Measurements from ENCODE around the gene GABRP. TPM values are rescaled to one million over a fixed set of nuclear protein-coding genes. Genes with fewer than 3 reads are reported as not detected.

The GABRP gene
- total RNA-seq, 1 experiment from 2014 or later, result not detected

DNA sequence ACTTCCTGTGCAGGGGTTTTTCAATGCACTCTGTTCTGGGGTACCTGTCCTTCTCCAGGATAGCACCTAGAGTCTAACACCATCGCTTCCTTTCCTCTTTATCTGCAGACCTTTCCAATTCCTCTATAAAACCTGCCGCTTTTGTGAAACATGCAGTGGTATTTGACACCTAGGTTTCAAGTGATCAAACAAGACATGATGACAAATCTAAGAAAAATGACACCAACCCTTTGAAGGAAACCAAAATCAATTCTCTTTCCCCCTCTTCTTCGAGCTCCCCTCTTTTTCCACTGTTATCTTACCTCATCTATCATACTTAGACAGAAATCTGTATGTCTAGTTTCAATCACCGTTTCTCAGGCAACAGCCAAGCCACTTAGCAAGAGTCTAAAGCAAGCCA, 52.7 kb downstream of the GABRP start:
- no peak for DNase-seq (ENCODE audit: low read depth)
- in situ Hi-C loops (cut with HindIII; ENCODE audit: low pct_unique_long_range_greater_than_20kb, low sequenced_read_pairs), result no loop called here

DNA sequence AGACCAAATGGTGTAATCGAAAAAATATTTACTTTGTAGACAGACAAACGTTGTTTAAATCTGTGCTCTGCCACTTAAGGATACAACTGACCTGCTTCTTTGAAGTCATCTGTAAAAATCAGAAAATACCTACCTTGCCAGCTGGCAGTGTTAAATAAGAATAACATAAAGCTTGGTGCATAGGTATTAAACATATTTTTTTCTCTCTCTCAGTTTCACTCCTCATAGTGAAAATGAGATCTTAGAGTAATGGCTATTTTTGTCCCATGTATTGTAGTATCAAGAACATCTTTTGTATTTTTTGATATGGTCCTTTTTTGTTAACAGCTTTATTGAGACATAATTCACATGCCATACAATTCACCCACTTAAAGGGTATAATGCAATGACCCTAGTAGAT, 60.3 kb downstream of the GABRP start:
- in situ Hi-C loops (cut with HindIII; ENCODE audit: low pct_unique_long_range_greater_than_20kb, low sequenced_read_pairs), result no loop called here

DNA sequence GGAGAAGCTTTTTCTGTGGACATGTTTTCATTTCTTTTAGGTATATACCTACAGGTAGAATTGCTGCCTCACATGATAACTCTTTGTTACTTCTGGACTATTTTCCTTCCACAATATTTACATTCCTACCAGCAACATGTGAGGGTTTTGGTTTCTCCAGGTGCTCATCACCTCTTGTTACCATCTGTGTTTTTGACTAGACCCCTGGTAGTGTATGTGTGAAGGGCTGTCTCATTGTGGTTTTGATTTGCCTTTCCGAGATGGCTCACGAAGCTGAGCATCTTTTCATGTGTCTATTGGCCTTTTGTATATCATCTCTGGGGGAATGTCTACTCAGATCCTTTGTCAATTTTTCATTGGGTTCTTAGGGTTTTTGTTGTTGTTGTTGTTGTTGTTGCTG, 61.1 kb downstream of the GABRP start:
- in situ Hi-C loops (cut with HindIII; ENCODE audit: low pct_unique_long_range_greater_than_20kb, low sequenced_read_pairs), result no loop called here
- no peak for DNase-seq (ENCODE audit: low read depth)

More for the DNA sequence above, 60.3 kb downstream of the GABRP start:
- DNase-seq (ENCODE audit: low read depth), result no peak

DNA sequence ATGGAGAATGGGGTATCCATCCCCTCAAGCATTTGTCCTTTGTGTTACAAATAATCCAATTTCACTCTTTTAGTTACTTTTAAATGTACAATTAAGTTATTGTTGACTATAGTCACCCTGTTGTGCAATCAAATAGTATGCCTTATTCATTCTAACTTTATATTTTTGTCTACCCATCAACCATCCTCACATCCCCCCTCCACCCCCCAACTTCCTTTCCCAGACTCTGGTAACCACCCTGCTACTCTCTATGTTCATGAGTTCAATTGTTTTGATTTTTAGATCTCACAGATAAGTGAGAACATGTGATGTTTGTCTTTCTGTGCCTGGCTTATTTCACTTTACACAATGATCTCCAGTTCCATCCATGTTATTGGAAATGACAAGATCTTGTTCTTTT, 62.9 kb downstream of the GABRP start:
- in situ Hi-C loops (cut with HindIII; ENCODE audit: low pct_unique_long_range_greater_than_20kb, low sequenced_read_pairs), result no loop called here

DNA sequence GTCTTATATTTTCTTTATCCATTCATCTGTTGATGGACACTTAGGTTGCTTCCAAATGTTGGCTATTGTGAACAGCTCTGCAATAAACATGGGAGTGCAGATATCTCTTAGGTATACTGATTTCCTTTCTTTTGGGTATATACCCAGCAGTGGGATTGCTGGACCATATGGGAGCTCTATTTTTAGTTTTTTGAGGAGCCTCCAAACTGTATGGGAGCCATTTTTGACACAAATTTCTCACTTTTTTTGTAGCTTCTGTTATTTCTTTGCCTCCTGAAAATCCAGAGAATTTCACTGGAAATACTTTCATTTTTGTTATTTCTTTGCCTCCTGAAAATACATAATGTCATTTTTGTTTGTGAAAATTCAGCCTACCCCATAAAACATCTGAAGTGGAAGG, 63.3 kb downstream of the GABRP start:
- DNase-seq (ENCODE audit: low read depth), result no peak
- in situ Hi-C loops (cut with HindIII; ENCODE audit: low pct_unique_long_range_greater_than_20kb, low sequenced_read_pairs), result no loop called here

More for the DNA sequence above, 62.9 kb downstream of the GABRP start:
- no peak for DNase-seq (ENCODE audit: low read depth)

DNA sequence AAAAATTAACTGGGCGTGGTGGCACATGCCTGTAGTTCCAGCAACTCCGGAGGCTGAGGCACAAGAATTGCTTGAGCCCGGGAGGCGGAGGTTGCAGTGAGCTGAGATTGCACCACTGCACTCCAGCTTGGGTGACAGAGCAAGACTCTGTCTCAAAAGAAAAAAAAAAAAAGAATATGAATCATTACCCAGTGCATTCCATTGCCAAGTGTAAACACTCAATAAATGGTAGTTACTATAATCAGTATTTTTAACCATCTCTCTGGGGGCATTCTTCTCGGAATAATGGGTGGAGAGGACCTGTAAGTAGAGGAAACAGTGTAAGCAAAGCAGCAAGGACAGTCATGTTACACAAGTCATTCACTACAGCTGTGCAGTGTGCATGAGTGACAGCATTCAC, 64.5 kb downstream of the GABRP start:
- in situ Hi-C loops (cut with HindIII; ENCODE audit: low pct_unique_long_range_greater_than_20kb, low sequenced_read_pairs), result no loop called here
- DNase-seq (ENCODE audit: low read depth), result peak; percentile 25

DNA sequence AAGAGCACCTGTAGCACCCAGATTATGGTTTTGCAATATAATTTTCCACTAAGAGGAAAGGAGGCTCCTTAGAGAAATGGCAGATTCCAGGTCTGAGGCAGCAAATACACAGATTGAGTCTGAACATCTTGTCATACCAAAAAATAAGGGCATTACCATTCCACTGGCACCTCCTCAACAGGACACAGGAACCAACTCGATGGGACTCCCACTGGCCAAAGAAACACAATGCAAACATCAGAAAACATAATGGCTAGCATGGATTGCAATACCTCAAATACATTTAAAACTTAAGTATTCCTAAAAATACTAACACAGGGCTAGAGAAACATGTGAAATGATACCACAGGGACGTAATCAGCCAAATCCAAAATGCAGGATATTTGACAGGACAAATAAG, 65.8 kb downstream of the GABRP start:
- no peak for DNase-seq (ENCODE audit: low read depth)
- in situ Hi-C loops (cut with HindIII; ENCODE audit: low pct_unique_long_range_greater_than_20kb, low sequenced_read_pairs), result no loop called here

DNA sequence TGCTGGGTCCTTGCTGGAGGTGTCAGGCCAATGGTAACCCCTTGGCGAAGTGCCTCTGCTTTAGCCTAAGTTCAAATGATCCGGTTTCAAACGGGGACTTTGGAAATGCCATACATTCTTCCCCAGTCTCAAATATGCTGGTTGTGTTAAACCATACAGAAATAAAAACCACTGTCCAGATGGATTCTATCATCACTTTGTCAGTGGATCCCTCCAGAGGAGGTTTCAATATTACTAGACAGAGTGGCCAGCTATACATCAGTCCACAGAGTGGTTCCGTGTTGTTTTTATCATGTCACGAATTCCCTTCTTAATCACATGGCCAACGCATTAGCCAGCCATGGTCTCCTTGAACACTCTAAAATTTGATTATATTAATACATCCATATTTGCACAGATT, 71.0 kb downstream of the GABRP start:
- no peak for DNase-seq (ENCODE audit: low read depth)
- in situ Hi-C loops (cut with HindIII; ENCODE audit: low pct_unique_long_range_greater_than_20kb, low sequenced_read_pairs), result no loop called here

DNA sequence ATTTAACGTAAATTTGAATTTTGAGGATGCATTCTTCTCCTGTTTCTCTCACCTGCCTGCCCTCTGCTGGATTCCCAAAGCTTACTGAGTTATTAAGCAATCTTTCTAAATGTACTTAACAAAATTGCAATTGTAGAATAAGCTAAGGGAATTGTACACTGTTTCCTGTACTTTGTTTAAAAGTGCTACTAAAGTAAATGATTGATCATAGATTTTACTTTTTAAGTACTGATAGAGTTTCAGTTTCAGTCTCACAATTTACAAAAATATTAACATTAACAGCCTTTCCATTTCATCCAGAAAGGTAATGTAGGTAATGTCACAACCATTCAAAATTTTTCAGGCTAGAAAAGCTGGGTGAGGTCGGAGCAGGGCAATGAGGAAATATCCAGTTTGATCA, 73.5 kb downstream of the GABRP start:
- DNase-seq (ENCODE audit: low read depth), result no peak
- in situ Hi-C loops (cut with HindIII; ENCODE audit: low pct_unique_long_range_greater_than_20kb, low sequenced_read_pairs), result no loop called here

DNA sequence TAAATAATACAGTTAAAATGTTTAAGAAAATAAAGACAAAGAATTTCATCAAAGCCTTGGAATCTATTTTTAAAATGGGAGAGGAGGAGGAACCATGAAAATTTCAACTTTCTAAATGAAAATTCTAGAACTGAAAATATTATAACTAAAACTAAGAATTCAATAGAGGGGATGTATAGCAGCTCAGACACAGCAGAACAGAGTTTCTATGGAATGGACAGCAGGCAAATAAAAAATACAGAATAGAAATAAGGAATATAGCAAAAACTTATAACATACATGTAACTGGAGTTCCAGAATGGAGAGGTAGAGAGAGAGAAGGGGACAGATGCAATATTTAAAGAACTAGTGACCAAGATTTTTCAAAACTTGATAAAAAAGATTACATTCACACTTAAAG, 76.9 kb downstream of the GABRP start:
- DNase-seq (ENCODE audit: low read depth), result no peak
- in situ Hi-C loops (cut with HindIII; ENCODE audit: low pct_unique_long_range_greater_than_20kb, low sequenced_read_pairs), result no loop called here

DNA sequence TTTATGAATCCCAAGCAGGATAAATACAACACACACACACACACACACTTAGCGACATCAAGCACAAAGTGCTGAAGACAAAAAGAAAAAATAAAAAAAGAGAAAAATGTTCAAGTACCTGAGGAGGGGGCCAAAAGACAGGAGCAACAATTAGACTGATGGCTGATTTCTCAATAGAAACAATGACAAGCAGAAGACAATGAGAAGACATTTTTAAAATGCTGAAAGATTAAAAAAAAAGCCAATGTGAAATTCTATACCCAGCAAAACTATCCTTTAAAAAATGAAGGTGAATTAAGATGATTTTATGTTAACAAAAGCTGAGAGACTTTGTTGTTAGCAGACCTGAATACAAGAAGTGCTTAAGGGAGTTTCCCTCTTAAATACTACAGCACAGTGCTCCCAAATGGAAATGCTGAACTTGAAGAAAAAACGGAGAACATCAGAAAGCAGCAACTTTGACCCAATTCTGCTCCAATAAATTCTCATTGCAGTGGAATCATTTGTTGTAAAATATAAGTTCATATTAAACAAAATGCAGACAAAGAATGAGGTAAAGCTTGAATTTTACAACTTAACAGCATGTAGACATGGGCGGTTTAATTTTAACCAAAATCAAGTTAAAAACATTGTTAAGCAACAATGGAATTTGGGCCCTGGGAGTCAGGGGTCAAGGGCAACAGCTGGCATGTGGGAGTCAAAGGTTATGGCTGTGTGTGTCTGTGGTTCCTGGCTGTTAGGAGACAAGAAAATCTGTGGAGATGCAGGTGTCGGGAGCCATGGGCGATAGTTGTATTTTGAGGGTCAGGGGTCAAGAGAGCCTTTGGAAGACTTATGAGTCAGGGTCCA, 77.5 kb downstream of the GABRP start:
- DNase-seq (ENCODE audit: low read depth), result peak; percentile 28
- in situ Hi-C loops (cut with HindIII; ENCODE audit: low pct_unique_long_range_greater_than_20kb, low sequenced_read_pairs), result no loop called here

DNA sequence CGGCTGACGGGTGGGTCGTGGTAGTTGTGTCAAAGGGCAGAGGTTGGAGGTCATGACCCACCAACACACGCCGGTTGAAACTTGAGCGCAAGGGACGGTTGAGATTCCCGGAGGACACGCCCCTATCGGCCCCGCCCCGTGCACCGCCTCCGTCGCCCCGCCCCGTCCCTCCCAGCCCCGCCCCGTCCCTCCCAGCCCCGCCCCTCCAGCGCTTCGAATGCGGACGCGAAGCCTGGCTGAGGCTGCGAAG, 78.1 kb downstream of the GABRP start:
- in situ Hi-C loops (cut with HindIII; ENCODE audit: low pct_unique_long_range_greater_than_20kb, low sequenced_read_pairs), result no loop called here
- DNase-seq (ENCODE audit: low read depth), result no peak

DNA sequence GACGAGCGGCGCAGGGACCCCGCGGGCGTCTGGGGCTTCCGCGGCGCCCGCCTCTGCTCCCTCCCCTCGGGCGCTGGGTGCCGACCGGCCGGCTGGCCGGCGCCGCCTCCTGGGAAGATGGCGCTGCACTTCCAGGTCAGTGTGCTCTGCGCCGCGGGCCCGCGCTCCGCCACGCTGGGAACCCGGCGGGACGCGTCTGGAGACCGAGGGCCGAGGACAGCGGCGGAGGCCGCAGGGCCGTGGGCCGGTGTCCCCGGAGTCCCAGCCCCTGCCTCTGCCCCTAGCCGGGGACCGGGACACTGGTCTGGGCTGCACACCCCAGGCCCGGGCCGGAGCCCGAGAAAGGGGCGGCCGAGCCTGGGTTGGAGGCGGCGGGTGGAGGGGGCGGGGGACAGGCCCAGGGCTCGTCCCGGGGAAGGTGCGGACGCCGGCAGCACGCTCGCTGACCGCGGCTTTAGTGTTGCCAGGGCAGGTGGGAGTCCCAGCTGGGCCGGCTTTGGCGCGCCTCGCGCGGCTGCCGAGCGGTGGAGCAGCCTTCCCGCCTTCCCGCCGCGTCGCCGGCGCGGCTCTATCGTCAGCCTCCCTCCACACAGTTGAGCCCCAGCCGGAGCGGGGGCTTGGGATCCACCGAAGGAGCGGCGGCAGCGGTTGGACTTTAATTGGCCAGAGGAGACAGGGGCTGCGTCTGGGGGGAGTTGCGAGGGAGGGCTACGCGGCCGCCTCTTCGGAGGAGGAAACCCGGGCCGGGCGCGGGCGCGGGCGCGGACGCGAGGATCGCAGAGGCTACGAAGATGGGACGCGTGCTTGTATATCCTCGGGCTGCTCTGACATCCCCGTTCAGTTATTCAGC, 78.6 kb downstream of the GABRP start, which contains the start of gene RANBP17:
Gene RANBP17, plus strand, starts transcription at position 102 of the 850 bp plus-strand sequence.
- peak; percentile 85 for DNase-seq (ENCODE audit: low read depth)
- in situ Hi-C loops (cut with HindIII; ENCODE audit: low pct_unique_long_range_greater_than_20kb, low sequenced_read_pairs), result no loop called here

DNA sequence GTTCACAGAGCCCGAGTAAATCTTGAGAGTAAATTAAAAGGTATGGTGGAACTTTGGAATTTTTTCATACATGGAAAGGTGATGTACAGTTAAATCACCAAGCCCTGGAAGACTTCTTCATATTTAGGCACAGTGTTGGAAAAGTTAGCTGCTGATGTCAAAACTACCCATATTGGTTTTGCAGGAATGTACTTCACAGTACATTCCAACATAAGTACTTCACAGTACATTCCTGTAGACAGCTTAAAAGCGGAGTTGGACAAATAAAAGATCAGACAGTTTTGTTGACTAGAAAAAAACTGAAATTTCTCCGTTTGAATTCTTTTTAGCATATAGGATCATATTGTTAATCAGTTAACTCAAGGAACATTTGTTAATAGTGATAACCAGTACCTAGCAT, 80.1 kb downstream of the GABRP start:
- no peak for DNase-seq (ENCODE audit: low read depth)
- in situ Hi-C loops (cut with HindIII; ENCODE audit: low pct_unique_long_range_greater_than_20kb, low sequenced_read_pairs), result no loop called here

Other genes with a start within 250 kb of the GABRP start
- 6.6 and 7.5 TPM in 2 replicates for gene RANBP17, start 78.3 kb downstream of the GABRP start, total RNA-seq (2014; rRNA removed; shearing (Covaris generic); ENCODE audit: low replicate concordance)

All from Caki2 (cell line).